Measurements from ENCODE around the gene PTPRK. TPM values are rescaled to one million over a fixed set of nuclear protein-coding genes. Genes with fewer than 3 reads are reported as not detected.

Gene PTPRK
- total and polyA plus RNA-seq, 2 experiments from 2014 or later, result 26.9 to 56.4 TPM

GRCh38 chr6:127924440-127924839 lies 596.0 kb downstream of the PTPRK start:
- H3K27me3 Mint-ChIP-seq (ENCODE audit: insufficient read depth, low read depth, poor library complexity), result no peaks in the 10 kb centered on the region
- H3K36me3 ChIP-seq (ENCODE audit: insufficient read depth), result peaks cover 6% of the 10 kb centered on the region; the same call in 1 of the 2 replicates
- ATAC-seq, result no peak
- DNase-seq (ENCODE audit: low spot score), result no peak
- H3K27me3 ChIP-seq (ENCODE audit: insufficient read depth), result no peaks in the 10 kb centered on the region
- peaks cover 19% of the 10 kb centered on the region for H3K36me3 Mint-ChIP-seq (ENCODE audit: low read depth)
- H3K9me2 ChIP-seq (ENCODE audit: insufficient read depth), result peaks cover 18% of the 10 kb centered on the region
- no peaks in the 10 kb centered on the region for H3K4me1 ChIP-seq (ENCODE audit: insufficient read depth)
- no peaks in the 10 kb centered on the region for H3K79me2 ChIP-seq (replicated peaks; ENCODE audit: insufficient read depth)
- H3K4me1 Mint-ChIP-seq, result peaks cover 3% of the 10 kb centered on the region; the same call in 2 of the 3 replicates
- no peak overlapping the region for H3K27ac Mint-ChIP-seq
- H3K9me3 Mint-ChIP-seq, result peaks cover 32% of the 10 kb centered on the region
- H3K4me3 ChIP-seq, result no peak overlapping the region
- H3K4me2 ChIP-seq, result no peak overlapping the region
- no peaks in the 10 kb centered on the region for H4K20me1 ChIP-seq (replicated peaks; ENCODE audit: insufficient read depth)
- no peak overlapping the region for H2AFZ ChIP-seq
- TF ChIP-seq POLR2AphosphoS5 (IDR thresholded peaks at IDR 0.05; ENCODE audit: low read depth) (no peak), REST (IDR thresholded peaks at IDR 0.05; ENCODE audit: unreplicated experiment) (no peak), NANOG (IDR thresholded peaks at IDR 0.05; ENCODE audit: borderline replicate concordance) (no peak), EZH2 (IDR thresholded peaks at IDR 0.05; ENCODE audit: low read depth, unreplicated experiment) (no peak), CREB1 (CRISPR knock-in tag; IDR thresholded peaks at IDR 0.05; ENCODE audit: low read depth) (no peak), STAT1 (IDR thresholded peaks at IDR 0.05; ENCODE audit: unreplicated experiment) (no peak), JUNB (IDR thresholded peaks at IDR 0.05; ENCODE audit: unreplicated experiment) (no peak), ETS1 (IDR thresholded peaks at IDR 0.05) (no peak), ZNF114 (CRISPR knock-in tag; IDR thresholded peaks at IDR 0.05) (no peak), ZNF331 (CRISPR knock-in tag; IDR thresholded peaks at IDR 0.05; ENCODE audit: low read depth) (no peak), EZH2phosphoT487 (IDR thresholded peaks at IDR 0.05; ENCODE audit: unreplicated experiment) (no peak)
- TF ChIP-seq, protein P1, sequence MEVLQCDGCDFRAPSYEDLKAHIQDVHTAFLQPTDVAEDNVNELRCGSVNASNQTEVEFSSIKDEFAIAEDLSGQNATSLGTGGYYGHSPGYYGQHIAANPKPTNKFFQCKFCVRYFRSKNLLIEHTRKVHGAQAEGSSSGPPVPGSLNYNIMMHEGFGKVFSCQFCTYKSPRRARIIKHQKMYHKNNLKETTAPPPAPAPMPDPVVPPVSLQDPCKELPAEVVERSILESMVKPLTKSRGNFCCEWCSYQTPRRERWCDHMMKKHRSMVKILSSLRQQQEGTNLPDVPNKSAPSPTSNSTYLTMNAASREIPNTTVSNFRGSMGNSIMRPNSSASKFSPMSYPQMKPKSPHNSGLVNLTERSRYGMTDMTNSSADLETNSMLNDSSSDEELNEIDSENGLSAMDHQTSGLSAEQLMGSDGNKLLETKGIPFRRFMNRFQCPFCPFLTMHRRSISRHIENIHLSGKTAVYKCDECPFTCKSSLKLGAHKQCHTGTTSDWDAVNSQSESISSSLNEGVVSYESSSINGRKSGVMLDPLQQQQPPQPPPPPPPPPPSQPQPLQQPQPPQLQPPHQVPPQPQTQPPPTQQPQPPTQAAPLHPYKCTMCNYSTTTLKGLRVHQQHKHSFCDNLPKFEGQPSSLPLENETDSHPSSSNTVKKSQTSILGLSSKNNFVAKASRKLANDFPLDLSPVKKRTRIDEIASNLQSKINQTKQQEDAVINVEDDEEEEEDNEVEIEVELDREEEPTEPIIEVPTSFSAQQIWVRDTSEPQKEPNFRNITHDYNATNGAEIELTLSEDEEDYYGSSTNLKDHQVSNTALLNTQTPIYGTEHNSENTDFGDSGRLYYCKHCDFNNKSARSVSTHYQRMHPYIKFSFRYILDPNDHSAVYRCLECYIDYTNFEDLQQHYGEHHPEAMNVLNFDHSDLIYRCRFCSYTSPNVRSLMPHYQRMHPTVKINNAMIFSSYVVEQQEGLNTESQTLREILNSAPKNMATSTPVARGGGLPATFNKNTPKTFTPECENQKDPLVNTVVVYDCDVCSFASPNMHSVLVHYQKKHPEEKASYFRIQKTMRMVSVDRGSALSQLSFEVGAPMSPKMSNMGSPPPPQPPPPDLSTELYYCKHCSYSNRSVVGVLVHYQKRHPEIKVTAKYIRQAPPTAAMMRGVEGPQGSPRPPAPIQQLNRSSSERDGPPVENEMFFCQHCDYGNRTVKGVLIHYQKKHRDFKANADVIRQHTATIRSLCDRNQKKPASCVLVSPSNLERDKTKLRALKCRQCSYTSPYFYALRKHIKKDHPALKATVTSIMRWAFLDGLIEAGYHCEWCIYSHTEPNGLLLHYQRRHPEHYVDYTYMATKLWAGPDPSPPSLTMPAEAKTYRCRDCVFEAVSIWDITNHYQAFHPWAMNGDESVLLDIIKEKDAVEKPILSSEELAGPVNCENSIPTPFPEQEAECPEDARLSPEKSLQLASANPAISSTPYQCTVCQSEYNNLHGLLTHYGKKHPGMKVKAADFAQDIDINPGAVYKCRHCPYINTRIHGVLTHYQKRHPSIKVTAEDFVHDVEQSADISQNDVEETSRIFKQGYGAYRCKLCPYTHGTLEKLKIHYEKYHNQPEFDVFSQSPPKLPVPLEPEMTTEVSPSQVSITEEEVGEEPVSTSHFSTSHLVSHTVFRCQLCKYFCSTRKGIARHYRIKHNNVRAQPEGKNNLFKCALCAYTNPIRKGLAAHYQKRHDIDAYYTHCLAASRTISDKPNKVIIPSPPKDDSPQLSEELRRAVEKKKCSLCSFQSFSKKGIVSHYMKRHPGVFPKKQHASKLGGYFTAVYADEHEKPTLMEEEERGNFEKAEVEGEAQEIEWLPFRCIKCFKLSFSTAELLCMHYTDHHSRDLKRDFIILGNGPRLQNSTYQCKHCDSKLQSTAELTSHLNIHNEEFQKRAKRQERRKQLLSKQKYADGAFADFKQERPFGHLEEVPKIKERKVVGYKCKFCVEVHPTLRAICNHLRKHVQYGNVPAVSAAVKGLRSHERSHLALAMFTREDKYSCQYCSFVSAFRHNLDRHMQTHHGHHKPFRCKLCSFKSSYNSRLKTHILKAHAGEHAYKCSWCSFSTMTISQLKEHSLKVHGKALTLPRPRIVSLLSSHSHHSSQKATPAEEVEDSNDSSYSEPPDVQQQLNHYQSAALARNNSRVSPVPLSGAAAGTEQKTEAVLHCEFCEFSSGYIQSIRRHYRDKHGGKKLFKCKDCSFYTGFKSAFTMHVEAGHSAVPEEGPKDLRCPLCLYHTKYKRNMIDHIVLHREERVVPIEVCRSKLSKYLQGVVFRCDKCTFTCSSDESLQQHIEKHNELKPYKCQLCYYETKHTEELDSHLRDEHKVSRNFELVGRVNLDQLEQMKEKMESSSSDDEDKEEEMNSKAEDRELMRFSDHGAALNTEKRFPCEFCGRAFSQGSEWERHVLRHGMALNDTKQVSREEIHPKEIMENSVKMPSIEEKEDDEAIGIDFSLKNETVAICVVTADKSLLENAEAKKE (CRISPR knock-in tag; IDR thresholded peaks at IDR 0.05), result no peak
- TF ChIP-seq, protein P2, sequence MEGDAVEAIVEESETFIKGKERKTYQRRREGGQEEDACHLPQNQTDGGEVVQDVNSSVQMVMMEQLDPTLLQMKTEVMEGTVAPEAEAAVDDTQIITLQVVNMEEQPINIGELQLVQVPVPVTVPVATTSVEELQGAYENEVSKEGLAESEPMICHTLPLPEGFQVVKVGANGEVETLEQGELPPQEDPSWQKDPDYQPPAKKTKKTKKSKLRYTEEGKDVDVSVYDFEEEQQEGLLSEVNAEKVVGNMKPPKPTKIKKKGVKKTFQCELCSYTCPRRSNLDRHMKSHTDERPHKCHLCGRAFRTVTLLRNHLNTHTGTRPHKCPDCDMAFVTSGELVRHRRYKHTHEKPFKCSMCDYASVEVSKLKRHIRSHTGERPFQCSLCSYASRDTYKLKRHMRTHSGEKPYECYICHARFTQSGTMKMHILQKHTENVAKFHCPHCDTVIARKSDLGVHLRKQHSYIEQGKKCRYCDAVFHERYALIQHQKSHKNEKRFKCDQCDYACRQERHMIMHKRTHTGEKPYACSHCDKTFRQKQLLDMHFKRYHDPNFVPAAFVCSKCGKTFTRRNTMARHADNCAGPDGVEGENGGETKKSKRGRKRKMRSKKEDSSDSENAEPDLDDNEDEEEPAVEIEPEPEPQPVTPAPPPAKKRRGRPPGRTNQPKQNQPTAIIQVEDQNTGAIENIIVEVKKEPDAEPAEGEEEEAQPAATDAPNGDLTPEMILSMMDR (conservative IDR thresholded peaks at IDR 0.05; ENCODE audit: low read depth in 2 of 2), result no peak
- H3K27ac ChIP-seq (ENCODE audit: low read depth), result no peak overlapping the region
- no peak overlapping the region for H3K4me3 Mint-ChIP-seq
- H3F3A ChIP-seq (replicated peaks; ENCODE audit: low read depth), result no peaks in the 10 kb centered on the region
